ENCODE results near the gene SIT1.

GRCh38 chr9:35684921-35685320, 34.2 kb upstream of the SIT1 start:
- TF ChIP-seq CTCF (IDR thresholded peaks at IDR 0.05; ENCODE audit: low read depth, low read length): no peak
- no peak for TF ChIP-seq POLR2A (IDR thresholded peaks at IDR 0.05; ENCODE audit: extremely low read depth, insufficient read length)

All from NB4 (cell line).